ENCODE data around the gene CXCL17. TPM values are rescaled to one million over a fixed set of nuclear protein-coding genes. Genes with fewer than 3 reads are reported as not detected.

CXCL17 gene, protein sequence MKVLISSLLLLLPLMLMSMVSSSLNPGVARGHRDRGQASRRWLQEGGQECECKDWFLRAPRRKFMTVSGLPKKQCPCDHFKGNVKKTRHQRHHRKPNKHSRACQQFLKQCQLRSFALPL
- not detected in 2 replicates for total RNA-seq (2021)
- long read RNA-seq, result 0 reads

- TF ChIP-seq, protein P1, sequence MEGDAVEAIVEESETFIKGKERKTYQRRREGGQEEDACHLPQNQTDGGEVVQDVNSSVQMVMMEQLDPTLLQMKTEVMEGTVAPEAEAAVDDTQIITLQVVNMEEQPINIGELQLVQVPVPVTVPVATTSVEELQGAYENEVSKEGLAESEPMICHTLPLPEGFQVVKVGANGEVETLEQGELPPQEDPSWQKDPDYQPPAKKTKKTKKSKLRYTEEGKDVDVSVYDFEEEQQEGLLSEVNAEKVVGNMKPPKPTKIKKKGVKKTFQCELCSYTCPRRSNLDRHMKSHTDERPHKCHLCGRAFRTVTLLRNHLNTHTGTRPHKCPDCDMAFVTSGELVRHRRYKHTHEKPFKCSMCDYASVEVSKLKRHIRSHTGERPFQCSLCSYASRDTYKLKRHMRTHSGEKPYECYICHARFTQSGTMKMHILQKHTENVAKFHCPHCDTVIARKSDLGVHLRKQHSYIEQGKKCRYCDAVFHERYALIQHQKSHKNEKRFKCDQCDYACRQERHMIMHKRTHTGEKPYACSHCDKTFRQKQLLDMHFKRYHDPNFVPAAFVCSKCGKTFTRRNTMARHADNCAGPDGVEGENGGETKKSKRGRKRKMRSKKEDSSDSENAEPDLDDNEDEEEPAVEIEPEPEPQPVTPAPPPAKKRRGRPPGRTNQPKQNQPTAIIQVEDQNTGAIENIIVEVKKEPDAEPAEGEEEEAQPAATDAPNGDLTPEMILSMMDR (conservative IDR thresholded peaks at IDR 0.05), result no peak
- no peak within 1 kb of the TSS for H3K23ac ChIP-seq (ENCODE audit: insufficient read length, low read depth, low read length)
- no peaks in the 10 kb centered on the region; the same call in 1 of the 2 replicates for H3K4me1 ChIP-seq (ENCODE audit: insufficient read depth, low read length)
- H3K27ac ChIP-seq (ENCODE audit: insufficient read length, low read depth, low read length), result no peak within 1 kb of the TSS
- H3K79me2 ChIP-seq (ENCODE audit: insufficient read depth, low read length), result no peaks in the 10 kb centered on the region
- H3K9me3 ChIP-seq (ENCODE audit: control insufficient read depth, low read depth, low read length), result no peaks in the 10 kb centered on the region
- no peak within 1 kb of the TSS for H3K14ac ChIP-seq (ENCODE audit: insufficient read depth, low read length)
- H4K5ac ChIP-seq (ENCODE audit: insufficient read length, low read depth, low read length), result no peak within 1 kb of the TSS
- H3K36me3 Mint-ChIP-seq (ENCODE audit: insufficient read depth in 1 of 3, low read depth in 3 of 3), result no peaks in the 10 kb centered on the region
- H3T11ph ChIP-seq (ENCODE audit: low read length), result no peak within 1 kb of the TSS
- H3K18ac ChIP-seq (ENCODE audit: insufficient read length, low read depth, low read length), result no peak within 1 kb of the TSS
- no peaks in the 10 kb centered on the region for H3K79me1 ChIP-seq (ENCODE audit: insufficient read depth, low read depth, low read length, poor library complexity, severe bottlenecking)
- H4K20me1 ChIP-seq (ENCODE audit: control insufficient read depth, insufficient read depth, insufficient read length), result no peaks in the 10 kb centered on the region
- no peak for DNase-seq
- no peaks in the 10 kb centered on the region for H3K23me2 ChIP-seq (ENCODE audit: insufficient read length, low read depth, low read length, poor library complexity, severe bottlenecking)
- H4K91ac ChIP-seq (ENCODE audit: insufficient read length, low read depth, low read length), result no peak within 1 kb of the TSS
- H3K4me2 ChIP-seq (ENCODE audit: insufficient read depth, insufficient read length, low read length), result no peak within 1 kb of the TSS
- no peak within 1 kb of the TSS for H4K8ac ChIP-seq (replicated peaks; ENCODE audit: insufficient read length, low read depth, low read length)
- peak within 1 kb of the TSS in 1 of 3 experiments; percentile 12; a peak in 3 of 7 replicates for H3K27ac Mint-ChIP-seq
- H3K27me3 ChIP-seq (ENCODE audit: insufficient read depth, low read length), result no peaks in the 10 kb centered on the region
- no peak within 1 kb of the TSS for H2AK5ac ChIP-seq (ENCODE audit: insufficient read length, low read length)
- H2BK5ac ChIP-seq (ENCODE audit: insufficient read length, low read length), result no peak within 1 kb of the TSS
- no peak within 1 kb of the TSS for H2BK15ac ChIP-seq (ENCODE audit: low read depth, low read length)
- H3K4ac ChIP-seq (ENCODE audit: low read depth, low read length), result no peak within 1 kb of the TSS
- no peak within 1 kb of the TSS for H2BK120ac ChIP-seq (ENCODE audit: low read depth, low read length, poor library complexity, severe bottlenecking)
- H3K27me3 Mint-ChIP-seq (ENCODE audit: low read depth), result peaks cover 29% of the 10 kb centered on the region
- no peak within 1 kb of the TSS for H2AFZ ChIP-seq (ENCODE audit: low read length)
- no peaks in the 10 kb centered on the region for H3K9me3 Mint-ChIP-seq
- no peak within 1 kb of the TSS for H2BK12ac ChIP-seq (ENCODE audit: insufficient read length, low read depth, low read length)
- no peak within 1 kb of the TSS for H3K9ac ChIP-seq (ENCODE audit: extremely low read depth, insufficient read length, low read length)
- no CpG with 5 or more reads among the region's 7 CpGs for WGBS (ENCODE audit: extremely low coverage, insufficient read length, low lambda C conversion rate)
- H3K4me3 Mint-ChIP-seq, result peak within 1 kb of the TSS in 1 of 2 experiments; percentile 35; a peak in 1 of 5 replicates
- no peak within 1 kb of the TSS for H2BK20ac ChIP-seq (ENCODE audit: low read depth, low read length, poor library complexity, severe bottlenecking)
- peaks cover 37 to 42% of the 10 kb centered on the region in 2 experiments for H3K4me1 Mint-ChIP-seq
- H3K56ac ChIP-seq (ENCODE audit: insufficient read length, low read depth, low read length), result no peak within 1 kb of the TSS
Measured at GRCh38 chr19:42442833-42443232, at the start of gene CXCL17. Gene CXCL17, minus strand, starts transcription at chr19:42442946. Its CDS starts 114 bp downstream, at chr19:42442832.

Measured in H9 (cell line).